HG03175 (cell line): Measurements from ENCODE around the gene AUTS2.
A peak's percentile ranks its signal among the peaks of the same experiment; 100 is the strongest.

Source experiments
- ATAC-seq: cut with Tn5 transposase; IDR thresholded peaks from one replicate; pipeline ENCODE4 v1.9.1; 2021; ENCODE audit warnings: mild to moderate bottlenecking, moderate library complexity; ENCODE audit not compliant: unreplicated experiment

The AUTS2 gene

DNA sequence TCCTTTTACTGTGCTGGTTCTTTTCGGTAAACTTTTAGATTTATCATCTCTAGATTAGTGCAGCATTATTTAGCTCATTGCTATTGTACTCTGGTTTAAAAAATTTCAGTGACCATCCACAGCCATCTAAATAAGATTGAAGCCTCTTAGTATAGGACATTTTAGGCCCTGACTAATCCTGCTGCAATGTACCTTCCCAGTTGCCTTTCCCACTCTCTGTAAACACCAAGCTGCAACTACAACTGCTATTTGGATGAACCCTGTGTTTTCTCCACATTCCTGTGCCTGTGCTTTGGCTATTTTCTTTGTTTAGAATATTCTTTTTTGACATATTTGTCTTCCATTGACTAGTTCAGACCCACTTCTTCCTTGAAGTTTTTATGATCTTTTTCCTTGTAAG, 314.6 kb downstream of the AUTS2 start:
- ATAC-seq: no peak

DNA sequence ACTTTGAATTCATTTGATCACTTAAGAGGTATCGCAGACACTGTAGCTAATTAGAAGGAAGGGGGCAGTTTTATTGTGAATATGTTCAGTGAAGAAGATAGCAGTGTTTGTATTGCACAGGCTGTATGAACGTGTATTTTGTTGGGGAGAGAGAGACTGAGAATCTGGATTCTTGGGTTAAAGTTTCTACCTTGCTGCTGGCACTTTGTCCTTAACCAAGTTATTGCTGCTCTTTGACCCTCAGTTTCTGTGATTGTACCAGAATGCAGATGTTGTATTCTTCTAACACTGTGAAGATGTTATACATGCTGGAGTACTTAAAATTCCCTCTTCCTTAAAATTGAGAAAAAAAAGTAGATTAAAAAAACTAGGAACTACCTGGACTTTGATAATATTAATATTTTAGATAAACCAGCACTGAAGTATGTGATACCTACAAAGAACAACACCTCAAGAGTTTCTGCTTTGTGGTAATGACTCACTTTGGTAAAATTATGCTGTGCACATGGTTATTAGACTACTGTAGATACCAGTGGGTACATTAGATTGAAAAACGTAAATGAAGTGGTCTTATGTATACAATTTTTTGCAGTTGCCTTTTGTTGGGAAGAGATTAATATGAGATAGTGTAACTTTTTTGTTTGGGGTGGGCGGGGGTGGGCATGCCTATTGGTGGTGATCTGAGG, 321.3 kb downstream of the AUTS2 start:
- no peak for ATAC-seq

DNA sequence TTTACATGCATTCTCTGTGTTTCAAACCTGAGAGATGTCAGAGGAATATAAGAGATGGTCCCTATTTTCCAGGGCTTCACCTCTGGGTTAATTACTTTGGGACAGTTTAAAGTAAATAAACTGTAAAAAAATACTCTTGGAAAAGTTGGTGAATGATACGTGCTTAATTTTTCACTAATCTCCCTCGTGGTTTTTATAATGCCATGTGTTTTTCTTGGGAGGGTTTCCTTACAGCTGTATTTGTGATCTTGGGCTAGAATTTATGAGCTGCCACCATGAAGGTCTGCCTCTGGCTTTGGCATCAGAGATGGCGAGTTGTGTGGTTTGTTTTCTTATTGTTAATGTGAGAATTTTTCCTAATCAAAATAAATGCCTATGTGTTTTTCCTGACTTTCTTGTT, 322.5 kb downstream of the AUTS2 start:
- no peak for ATAC-seq

DNA sequence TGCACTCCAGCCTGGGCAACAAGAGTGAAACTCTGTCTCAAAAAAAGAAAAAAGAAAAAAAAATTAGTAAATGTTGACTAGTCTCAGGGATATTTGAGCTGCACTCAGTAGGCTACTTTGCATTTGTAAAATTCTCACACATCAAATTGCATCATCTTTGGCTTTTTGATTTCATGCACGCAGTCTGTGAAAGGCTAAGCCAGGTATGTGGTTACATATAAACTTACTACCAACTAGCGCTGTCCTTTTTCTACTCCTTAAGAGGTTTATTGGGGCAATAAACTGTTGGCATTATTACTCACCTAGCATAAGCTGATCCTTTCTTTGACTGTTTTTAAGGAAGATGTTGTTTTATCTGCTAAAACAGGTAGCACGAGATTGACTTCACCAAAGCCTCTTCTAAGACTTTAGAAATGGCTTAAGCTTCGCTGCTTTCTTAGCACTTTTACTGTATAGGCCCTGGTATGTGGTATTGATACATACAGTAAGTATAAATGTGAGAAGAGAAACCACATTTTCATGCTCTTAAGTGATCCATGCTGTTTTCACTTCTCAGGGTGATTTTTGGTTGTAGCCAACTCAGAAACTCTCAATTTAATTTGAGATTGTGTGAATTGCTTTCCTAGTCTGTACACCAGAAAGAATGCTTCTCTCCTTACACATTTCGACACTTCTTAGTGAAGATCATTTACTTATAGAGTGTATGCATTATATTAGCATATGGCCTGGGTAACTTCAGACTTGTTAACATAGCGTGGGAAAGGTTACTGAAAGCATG, 323.9 kb downstream of the AUTS2 start:
- ATAC-seq: peak; percentile 68

DNA sequence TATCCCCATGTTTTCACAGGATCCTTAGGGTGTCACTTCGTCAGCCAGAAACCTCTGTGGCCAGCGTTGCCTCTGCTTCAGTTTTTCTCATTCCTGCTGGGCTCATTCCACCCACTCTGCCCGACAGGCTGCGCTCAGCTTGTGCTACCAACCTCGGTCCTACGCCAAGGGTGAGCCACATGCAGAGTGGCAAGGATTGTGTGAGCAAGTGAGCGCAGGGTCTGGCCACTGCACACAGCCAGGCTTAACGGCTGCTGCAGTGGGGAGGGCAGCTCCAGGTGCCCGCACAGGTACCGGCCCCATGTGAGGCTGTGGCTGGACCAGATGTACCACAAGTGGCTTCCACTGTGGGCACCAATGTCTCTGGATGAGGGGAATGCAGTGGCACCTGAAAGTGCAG, 329.2 kb downstream of the AUTS2 start:
- ATAC-seq: no peak

DNA sequence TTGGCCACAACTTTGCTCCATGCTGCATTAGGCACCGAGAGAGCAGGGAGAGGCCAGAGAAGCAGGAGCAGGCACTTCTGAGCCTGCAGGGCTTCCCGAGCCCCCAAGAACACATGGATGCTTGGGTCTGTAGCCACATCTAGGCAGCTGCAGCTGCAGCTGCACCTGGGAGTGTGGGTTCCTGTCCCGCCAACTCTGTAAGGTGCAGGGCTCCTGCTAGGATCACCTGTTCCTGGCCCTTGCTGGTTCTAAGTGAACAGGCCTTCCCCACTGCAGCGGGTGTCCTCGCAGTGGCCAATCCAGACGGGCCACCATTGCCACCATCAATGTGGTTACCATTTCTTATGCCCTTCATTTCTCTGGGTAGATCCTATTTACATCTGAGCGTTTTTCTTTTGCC, 330.3 kb downstream of the AUTS2 start:
- no peak for ATAC-seq

DNA sequence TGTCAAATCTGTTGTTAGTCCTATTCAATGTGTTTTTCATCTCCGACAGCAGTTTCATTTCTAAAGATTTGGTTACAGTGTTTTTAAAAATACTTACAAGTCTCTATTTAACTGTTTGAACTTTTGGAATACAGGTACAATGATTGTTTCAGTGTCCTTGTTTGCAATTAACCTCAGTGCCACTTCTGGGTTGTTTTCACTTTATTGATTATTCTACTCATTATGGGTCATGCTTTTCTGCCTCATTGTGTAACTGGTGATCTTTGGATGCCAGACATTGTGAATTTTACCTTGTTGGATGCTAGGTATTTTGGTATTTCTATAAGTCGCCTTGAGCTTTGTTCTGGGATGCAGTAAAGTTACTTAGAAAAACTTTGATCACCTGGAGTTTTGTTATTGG, 331.3 kb downstream of the AUTS2 start:
- no peak for ATAC-seq

DNA sequence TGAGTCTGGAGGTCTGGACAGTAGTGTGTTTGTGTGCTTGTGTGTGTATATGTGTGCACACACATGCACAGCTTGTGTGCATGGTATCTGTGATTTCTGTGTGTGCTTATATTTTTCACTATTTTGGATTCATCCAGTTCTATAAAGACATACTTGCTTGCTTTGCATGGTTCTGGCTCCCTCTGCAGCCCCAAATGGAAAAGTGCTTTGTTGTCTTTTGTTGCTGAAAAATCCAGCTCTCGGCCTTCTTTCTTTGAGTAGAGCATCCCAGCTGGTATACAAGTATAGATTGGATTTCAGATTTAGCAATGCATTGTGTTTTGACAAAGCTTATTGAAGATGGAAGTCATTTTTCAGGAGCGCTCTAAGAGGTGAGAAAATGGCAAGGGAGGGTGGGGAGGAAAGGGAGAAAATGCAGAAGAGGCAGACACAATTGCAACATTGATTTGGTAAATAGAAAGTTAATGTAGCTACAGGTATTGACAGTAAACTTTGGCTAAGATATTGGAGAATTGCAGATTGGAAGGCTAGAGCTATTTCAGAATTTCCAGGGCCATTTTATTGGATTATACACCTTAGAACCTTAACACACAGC, 333.9 kb downstream of the AUTS2 start:
- ATAC-seq: no peak

DNA sequence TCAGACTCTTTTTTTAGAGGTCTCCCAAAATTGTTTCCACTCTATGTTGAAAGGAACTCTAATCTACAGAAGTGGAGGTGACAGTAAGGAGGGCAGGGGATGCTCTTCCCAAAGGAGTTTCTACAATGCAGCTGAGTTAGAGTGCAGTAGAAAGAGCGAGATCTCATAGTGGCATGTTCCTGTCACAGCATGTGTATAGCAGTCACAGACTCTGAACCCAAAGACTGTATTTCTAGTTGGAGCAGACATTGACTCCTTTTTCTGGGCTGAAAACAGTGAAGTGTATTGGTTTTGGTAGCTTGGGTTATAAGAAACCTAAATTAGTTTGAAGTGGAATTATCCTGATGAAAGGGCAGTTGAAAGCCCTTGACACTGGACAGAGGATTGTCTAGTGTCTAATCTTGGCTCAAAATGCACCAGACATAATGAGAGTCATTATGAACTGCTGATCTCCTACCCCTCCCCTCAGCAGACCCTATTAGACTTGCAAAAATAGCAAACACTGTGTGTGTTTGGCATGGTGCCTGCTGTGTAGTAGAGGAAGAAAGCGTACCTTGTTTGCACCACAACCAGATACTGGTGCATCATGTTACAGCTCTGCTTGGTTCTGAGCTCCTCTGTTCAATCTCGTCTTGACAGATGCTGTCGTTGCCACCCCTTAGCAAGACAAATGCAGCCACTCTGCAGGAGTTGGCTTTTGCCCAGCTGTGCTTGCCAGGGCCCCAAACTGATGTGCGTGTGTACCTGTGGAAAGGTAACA, 336.0 kb downstream of the AUTS2 start:
- ATAC-seq: no peak

DNA sequence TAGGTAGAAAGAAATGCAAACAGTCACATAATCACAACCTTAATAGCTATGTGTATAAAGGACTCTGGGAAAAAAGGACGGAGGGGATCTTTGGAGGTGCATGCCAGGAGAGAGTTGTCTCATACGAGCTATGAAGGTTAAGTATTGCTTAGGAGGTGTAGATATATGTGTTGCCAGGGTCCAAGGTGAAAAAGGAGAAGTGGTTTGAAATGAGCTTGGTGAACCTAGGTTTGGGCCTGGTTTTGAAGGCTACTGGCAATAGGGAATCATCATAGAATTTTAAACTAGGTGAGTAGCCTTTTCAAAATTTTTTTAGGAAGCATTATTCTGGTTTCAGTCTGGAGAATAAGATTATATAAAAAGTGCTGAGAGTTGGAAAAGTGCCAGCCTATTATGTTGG, 336.8 kb downstream of the AUTS2 start:
- no peak for ATAC-seq

DNA sequence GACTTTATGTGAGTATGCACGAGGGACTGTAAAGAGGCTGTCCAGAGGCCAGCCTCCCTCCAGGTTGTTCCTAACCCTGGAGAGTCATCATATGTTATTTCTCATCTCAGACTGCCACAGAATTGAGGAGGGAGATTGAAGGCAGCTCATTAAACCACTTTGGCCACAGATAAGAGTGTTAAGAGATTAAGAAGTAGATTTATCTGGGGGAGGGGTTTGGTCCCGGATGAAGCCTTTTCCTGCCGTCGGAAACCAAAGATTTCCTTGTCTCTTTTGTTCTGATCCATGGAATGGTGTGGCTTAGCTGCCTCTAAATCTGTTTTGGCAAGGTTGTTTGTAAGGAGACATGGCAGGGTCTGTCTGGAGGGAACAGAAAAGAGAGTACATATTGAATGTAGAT, 338.8 kb downstream of the AUTS2 start:
- ATAC-seq: no peak

DNA sequence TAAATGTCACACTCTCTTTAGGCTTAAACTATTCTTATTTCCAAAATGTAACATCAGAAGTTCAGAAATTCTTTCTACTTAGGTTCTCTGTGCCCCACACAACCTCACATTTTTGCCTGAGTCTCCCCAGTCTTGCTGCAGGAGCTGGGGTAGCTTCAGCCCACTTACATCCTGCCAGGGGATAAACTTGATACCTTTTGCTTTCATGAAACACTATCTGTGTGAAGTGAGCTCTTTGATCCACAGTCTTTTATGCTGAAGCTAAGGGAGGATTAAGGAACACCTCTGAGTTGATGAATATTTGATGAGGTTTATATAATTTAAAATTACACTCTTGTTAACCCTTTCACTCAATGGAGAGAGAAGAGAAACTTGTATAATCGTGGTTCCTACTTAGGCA, 341.0 kb downstream of the AUTS2 start:
- ATAC-seq: no peak

DNA sequence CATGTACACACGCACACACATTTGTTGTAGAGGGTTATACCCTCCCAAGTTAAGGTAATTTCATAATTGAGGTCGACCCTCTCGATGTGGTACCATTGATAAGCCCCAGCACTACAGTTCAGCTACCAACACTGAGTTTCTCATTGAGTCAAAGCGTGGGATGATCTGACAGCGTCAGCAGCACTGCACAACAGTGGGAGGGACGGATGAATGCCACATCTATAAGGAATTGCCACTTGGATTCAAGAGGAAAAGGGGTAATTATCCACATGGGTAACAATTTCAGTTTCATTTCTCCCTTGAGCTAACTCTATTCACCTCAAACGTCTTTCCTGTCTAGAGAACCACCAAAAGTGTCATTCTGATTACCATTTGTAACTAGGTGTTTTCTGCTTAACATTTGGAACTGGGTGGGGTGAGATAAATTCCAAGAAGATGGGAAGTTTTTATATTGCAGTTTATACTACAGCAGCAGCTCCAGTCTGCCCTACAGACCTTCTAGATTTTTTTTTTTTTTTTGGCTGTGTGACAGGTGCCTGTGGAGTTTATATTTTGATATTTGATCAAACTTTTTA, 342.9 kb downstream of the AUTS2 start:
- no peak for ATAC-seq

DNA sequence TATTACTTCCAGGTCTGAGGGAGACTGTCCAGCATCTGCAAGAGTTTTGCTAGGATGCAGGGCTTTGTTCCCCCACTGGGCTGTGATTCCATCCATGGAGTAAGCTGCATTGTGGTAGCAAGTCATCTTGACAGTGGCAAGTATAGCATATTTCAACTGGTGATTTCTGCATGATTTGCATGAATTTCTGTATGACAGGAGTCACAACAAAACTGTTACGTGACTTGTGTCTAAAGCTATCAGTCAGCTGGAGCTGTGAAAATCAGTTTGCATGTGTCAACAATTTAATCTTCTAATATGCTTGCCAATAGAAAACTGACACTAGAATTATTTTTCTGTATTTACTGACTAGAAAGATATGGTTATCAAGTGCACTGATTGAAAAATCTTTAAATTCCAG, 344.3 kb downstream of the AUTS2 start:
- no peak for ATAC-seq

DNA sequence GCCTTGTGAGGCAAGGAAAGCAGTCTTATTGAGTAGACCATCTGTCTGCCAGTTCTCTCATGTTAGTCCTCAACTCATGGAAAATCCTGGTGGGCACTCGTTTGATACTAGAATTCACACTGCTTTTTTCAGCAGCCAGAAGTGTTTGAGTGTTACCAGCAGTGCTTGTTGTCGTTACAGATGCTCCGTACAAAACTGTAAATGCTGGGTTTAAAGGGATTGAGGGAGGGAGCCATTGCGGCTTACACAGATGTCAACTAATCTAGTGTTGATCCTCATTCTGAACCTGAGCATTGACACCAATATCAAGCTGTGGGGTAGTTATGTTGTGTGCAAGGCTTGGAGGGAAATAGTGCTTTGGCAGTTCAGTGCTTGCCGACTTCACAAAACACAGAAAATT, 348.6 kb downstream of the AUTS2 start:
- no peak for ATAC-seq

DNA sequence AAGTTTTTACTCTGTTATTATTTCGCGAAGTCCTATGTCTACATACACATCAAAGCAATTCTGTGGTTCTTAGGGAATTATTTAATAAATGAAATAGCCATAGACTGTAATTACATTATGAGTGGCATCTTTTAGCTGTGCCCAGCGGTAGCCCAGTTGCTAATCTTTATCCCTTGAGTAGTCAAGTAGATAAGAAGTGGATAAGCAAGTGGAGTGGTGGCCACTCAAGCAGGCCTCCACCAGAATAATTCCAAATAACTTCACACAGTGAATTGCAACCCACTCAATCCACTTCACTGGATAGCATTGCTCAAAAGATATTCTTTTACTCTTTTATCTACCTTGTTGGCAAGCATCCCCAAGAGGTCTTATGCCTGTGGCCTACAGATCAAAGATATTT, 349.7 kb downstream of the AUTS2 start:
- ATAC-seq: no peak

DNA sequence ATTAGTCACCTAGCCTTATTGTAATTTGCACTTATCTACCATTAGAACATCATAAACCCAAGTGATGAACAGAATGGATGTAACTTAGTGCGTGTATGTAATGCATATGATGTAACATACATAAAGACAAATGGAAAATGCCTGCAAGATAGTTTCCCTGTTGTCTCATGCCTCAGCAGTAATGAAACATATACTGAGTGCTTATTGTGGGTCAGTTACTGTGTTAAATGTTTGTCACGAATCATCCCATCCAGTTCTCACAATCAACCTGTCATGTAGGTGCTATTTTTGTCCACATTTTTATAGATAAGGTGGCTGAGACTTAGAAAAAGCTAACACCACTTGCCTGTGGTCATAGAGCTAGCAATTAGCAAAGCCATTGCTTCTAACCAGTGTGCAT, 350.8 kb downstream of the AUTS2 start:
- ATAC-seq: no peak

DNA sequence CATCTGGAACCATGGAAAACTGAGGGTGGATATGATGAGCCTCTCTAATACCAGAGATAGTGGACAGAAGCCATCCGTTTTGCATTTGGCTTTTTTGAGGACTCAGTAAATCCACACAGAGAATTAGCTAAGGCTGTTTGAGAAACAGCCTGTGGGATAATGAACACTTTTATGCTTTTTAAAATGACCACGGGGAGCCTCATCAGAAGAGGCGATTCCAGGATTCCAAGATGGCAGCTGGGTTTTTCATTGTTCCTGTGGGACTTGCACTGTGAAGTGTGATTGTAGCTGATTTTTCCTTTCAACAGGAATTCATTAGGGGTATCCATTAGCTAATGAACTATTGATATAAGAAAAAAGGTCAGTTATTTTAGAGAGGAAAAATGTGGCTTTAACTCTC, 353.2 kb downstream of the AUTS2 start:
- ATAC-seq: no peak

DNA sequence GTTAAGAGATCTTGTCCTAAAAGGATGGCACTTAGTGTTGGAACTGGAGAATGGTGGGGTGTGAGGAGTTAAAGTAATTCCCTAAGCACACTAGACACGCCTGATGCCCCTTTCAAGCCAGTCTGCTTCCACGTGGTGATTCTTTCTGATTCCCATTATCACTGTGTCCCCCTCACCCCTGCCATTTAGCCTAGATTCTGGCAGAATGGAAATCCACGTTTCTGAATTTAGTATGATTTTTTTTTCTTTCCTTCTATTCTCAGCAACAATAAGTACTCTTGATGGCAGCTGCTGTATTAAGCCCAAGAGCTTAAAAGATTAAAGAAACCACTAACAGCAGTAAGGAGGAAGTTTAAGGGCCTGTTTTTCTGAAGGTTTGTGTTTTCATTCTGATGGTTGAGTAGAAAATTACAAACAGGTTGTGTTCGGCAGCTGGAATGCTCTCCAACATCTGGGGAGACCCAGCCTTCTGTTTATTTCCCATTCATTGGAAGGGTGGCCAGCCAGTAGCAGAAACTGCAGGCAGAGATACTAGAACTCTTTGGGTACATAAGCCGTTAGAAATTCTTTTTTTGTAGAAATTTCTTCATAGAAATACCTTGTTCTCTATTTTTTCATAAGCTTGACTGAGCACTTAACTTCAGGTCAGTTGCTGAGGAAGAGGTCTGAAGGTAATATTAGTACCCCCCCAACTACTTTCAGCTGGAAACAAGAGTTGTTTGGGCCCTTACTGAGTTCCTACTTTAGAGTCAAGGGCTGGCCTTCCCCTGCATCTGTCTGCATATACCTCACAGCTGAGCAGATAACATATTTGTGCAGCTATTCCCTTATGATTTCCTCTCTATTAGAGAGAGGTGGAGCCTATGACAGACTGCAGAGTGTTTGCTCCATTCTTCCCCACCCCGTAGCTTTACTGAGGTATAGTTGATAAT, 355.1 kb downstream of the AUTS2 start:
- no peak for ATAC-seq

DNA sequence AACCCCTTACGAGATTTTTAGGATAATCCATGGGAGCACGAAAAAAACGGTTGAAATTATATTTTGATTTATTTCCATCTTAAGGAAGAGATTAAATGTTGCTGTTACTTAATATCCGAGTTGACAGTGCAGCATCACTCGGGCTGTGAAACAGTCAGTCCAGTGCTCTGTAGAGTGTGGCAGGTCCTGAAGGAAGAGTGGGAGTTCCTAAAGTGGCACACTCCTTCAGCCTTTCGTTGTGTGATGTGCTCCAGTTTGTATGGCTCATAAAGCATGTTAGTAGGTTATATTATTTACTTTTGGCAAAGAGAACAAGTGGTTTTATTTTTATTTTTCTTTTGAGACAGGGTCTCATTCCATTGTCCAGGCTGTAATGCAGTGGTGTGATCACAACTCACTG, 358.3 kb downstream of the AUTS2 start:
- ATAC-seq: no peak
